CD4-positive, alpha-beta T cell treated with Interleukin-17A for 1 hour (primary cell): Measurements from ENCODE around the gene SNX22.

ENCODE experiments used
- DNase-seq: peaks from one replicate; pipeline ENCODE4 v3.0.0-alpha.2; 2020

Gene SNX22

GRCh38 chr15:64158363-64159134 lies 7.0 kb downstream of the SNX22 start:
- DNase-seq = no peak

GRCh38 chr15:64161688-64162477 lies 10.4 kb downstream of the SNX22 start:
- no peak for DNase-seq

GRCh38 chr15:64162478-64162868 lies 10.9 kb downstream of the SNX22 start:
- no peak for DNase-seq

DNA sequence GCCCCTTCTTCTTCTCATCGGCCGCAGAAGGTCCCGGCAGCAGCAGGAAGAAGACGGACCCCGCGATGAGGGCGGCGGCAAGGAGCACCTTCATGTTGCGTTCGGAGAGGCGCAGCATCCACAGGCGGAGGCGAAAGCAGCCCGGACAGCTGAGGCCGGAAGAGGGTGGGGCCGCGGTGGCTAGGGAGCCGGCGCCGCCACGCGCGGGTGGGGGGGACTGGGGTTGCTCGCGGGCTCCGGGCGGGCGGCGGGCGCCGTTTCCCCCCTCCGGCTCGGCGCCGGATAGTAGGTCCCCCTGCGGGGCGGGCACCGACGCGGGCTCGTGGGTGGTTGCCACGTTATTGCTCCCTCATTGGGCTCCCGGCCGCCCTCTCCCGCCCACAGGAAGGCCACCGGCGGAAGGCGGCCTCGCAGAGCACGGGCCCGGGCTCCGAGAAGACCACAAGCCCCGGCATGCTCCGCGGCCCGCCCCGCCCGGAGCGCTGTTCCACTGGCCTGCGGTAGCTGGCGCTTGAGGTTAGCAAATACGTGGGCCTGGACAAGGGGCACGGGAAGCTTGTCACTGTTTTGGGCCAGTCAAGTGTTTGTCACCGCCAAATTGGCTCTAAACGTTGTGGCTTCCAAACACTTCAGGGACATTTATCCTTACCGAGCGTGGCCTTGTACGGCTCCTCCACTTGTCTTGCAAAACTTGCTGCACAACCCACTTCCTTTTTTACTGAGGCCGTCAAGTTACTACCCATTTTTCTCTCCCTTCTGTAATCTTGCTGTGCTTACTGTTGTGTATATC lies 11.5 kb downstream of the SNX22 start, which contains the start of gene PPIB:
PPIB (minus strand) TSS at position 154 of the 790 bp plus-strand sequence; CDS start at position 118, 36 bp downstream.
- peak; percentile 97 for DNase-seq

DNA sequence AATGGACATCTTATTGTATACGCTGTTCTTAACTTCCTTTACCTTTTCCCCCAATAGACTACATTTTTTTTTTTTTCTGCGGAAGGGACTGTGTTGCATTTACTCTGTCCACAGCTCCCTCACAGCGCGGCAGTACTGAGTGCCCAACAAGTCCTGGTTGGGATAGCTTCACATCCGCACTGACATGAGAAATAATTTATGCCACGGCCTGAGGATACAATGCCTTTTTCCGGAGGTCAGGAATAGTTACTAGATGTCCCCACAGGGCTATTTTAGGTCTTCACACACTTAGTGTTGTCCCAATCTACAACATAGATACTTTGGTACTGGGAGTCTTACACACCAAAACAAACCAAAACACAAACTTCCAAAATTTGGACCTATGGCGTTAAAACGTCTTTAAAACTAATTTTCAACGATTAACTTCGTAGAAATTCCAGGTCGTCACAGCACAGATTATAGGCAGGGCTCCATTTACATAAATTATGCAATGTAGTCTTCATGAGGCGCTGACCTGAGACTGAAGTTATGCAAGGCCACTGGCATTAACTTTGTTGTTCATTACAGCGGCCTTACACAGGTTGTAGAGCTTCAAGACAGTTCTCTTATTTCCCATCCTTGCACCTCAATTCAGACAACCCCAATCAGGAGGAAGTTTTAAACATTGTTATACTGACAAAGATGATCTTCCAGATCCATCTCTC lies 12.3 kb downstream of the SNX22 start:
- DNase-seq = no peak

DNA sequence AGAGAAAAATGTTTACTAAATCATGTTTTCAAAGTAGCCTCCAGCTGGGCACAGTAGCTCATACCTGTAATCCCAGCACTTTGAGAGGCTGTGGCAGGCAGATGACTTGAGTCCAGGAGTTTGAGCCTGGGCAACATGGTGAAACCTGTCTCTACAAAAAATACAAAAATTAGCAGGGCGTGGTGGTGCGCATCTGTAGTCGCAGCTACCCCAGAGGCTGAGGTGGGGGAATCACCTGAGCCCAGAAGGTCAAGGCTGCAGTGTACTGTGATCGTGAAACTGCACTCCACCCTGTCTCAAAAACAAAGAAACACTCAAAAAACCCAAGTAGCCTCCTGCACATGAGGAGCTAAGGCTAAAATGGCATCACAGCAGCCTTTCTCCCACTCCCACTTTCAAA lies 12.9 kb downstream of the SNX22 start:
- DNase-seq = no peak

GRCh38 chr15:64166102-64166890 lies 14.8 kb downstream of the SNX22 start:
- no peak for DNase-seq

- DNase-seq = no peak
Observed at GRCh38 chr15:64180235-64180824, 28.8 kb downstream of the SNX22 start.

- DNase-seq = no peak
Observed at GRCh38 chr15:64182859-64183370, 31.4 kb downstream of the SNX22 start.

DNA sequence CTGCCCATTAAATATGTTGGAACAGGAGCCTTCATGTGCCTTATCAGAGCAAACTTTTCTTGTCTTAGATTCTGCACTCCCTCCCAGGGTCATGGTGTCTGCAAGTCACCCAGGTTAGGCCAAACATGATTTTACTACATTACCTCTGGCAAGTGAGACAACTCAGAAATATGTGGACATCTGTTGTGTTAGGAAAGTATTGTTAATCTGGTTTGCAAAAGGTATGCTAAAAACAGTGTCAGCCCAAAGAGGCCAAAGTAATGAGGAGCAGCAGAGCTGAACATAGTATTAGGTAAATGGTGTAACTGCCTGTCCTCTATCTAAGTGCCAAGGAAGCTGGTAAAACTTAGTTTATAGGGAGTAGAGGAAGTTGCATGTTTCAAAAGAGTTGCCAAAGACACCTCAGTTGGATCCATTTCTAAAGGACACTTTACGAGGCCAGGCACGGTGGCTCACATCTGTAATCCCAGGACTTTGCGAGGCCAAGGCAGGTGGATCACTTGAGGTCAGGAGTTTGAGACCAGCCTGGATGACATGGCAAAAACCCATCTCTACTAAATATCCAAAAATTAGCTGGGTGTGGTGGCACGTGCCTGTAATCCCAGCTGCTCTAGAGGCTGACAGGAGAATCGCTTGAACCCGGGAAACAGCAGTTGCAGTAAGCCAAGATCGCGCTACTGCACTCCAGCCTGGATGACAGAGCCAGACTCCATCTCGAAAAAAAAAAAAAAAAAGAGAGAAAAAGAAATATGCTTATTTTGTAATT lies 33.8 kb downstream of the SNX22 start:
- DNase-seq = no peak

GRCh38 chr15:64187396-64188191 lies 36.1 kb downstream of the SNX22 start:
- no peak for DNase-seq

GRCh38 chr15:64191971-64192830 lies 40.7 kb downstream of the SNX22 start:
- DNase-seq = no peak

- DNase-seq = no peak
Observed at GRCh38 chr15:64193971-64194370, 42.4 kb downstream of the SNX22 start.

GRCh38 chr15:64197425-64197824 lies 45.9 kb downstream of the SNX22 start:
- no peak for DNase-seq

- DNase-seq = no peak
Observed at GRCh38 chr15:64205202-64205601, 53.7 kb downstream of the SNX22 start.
